HL-60 (cell line): ENCODE data around the gene ZFP69.

ENCODE experiments used
- GABPA ChIP-seq: IDR thresholded peaks from 2 replicates; pipeline ENCODE4 v1.6.1; 2012; ENCODE audit warnings: low read depth
- POLR2AphosphoS5 ChIP-seq: IDR thresholded peaks from 2 replicates; pipeline ENCODE4 v1.6.1; 2012; ENCODE audit warnings: low read depth
- TF ChIP-seq, protein P1 (sequence below): IDR thresholded peaks from one replicate; pipeline ENCODE4 v1.5.1; 2011; ENCODE audit warnings: low read length, control low read depth, inconsistent platforms; ENCODE audit not compliant: insufficient read depth
- TF ChIP-seq, protein P2 (sequence below): IDR thresholded peaks from 2 replicates; pipeline ENCODE4 v1.6.1; 2012; ENCODE audit warnings: low read depth; ENCODE audit not compliant: insufficient replicate concordance

- TF ChIP-seq, protein P1, sequence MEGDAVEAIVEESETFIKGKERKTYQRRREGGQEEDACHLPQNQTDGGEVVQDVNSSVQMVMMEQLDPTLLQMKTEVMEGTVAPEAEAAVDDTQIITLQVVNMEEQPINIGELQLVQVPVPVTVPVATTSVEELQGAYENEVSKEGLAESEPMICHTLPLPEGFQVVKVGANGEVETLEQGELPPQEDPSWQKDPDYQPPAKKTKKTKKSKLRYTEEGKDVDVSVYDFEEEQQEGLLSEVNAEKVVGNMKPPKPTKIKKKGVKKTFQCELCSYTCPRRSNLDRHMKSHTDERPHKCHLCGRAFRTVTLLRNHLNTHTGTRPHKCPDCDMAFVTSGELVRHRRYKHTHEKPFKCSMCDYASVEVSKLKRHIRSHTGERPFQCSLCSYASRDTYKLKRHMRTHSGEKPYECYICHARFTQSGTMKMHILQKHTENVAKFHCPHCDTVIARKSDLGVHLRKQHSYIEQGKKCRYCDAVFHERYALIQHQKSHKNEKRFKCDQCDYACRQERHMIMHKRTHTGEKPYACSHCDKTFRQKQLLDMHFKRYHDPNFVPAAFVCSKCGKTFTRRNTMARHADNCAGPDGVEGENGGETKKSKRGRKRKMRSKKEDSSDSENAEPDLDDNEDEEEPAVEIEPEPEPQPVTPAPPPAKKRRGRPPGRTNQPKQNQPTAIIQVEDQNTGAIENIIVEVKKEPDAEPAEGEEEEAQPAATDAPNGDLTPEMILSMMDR: no peak
- TF ChIP-seq POLR2AphosphoS5 (no peak), GABPA (no peak)
- TF ChIP-seq, protein P2, sequence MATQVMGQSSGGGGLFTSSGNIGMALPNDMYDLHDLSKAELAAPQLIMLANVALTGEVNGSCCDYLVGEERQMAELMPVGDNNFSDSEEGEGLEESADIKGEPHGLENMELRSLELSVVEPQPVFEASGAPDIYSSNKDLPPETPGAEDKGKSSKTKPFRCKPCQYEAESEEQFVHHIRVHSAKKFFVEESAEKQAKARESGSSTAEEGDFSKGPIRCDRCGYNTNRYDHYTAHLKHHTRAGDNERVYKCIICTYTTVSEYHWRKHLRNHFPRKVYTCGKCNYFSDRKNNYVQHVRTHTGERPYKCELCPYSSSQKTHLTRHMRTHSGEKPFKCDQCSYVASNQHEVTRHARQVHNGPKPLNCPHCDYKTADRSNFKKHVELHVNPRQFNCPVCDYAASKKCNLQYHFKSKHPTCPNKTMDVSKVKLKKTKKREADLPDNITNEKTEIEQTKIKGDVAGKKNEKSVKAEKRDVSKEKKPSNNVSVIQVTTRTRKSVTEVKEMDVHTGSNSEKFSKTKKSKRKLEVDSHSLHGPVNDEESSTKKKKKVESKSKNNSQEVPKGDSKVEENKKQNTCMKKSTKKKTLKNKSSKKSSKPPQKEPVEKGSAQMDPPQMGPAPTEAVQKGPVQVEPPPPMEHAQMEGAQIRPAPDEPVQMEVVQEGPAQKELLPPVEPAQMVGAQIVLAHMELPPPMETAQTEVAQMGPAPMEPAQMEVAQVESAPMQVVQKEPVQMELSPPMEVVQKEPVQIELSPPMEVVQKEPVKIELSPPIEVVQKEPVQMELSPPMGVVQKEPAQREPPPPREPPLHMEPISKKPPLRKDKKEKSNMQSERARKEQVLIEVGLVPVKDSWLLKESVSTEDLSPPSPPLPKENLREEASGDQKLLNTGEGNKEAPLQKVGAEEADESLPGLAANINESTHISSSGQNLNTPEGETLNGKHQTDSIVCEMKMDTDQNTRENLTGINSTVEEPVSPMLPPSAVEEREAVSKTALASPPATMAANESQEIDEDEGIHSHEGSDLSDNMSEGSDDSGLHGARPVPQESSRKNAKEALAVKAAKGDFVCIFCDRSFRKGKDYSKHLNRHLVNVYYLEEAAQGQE: no peak
Observed at GRCh38 chr1:40431385-40431784, 45.7 kb upstream of the ZFP69 start.
